Measurements from ENCODE around the gene CCDC60. TPM values are rescaled to one million over a fixed set of nuclear protein-coding genes. Genes with fewer than 3 reads are reported as not detected.

The CCDC60 gene
- polyA plus RNA-seq, 3 donors = not detected

- no peak for DNase-seq
- H2AFZ ChIP-seq (ENCODE audit: insufficient read depth, low read depth, low read length, poor library complexity, severe bottlenecking) = no peak overlapping the region
- no peak overlapping the region for H3K27ac Mint-ChIP-seq
- WGBS (ENCODE audit: insufficient coverage) = no CpG with 5 or more reads among the region's 2 CpGs
- no peaks in the 10 kb centered on the region for H3K36me3 ChIP-seq (replicated peaks in 1 of 2; ENCODE audit: control insufficient read depth in 1 of 2, insufficient read depth in 2 of 2, low read length in 2 of 2)
- no peak overlapping the region for H3K9ac ChIP-seq (ENCODE audit: insufficient read depth, low read length, poor library complexity, severe bottlenecking)
- no peaks in the 10 kb centered on the region for H3K79me2 ChIP-seq (ENCODE audit: insufficient read depth, low read length)
- H3K36me3 Mint-ChIP-seq = no peaks in the 10 kb centered on the region
- no peaks in the 10 kb centered on the region for H3K27me3 ChIP-seq (ENCODE audit: control insufficient read depth in 2 of 2, insufficient read depth in 2 of 2, low read length in 2 of 2)
- no peak for TF ChIP-seq CTCF (IDR thresholded peaks at IDR 0.05)
- H3K9me3 ChIP-seq (replicated peaks in 1 of 2; ENCODE audit: control insufficient read depth in 1 of 2, insufficient read depth in 1 of 2, low read length in 2 of 2) = peaks cover 0 to 1% of the 10 kb centered on the region in 2 donors
- no peak overlapping the region for H3K4me3 ChIP-seq (replicated peaks in 1 of 3; ENCODE audit: low read depth in 2 of 3, low read length in 3 of 3)
- H3K4me1 Mint-ChIP-seq = no peaks in the 10 kb centered on the region
- no peaks in the 10 kb centered on the region for H3K4me1 ChIP-seq (ENCODE audit: control insufficient read depth in 1 of 2, insufficient read depth in 2 of 2, low read length in 2 of 2)
- H3K4me3 Mint-ChIP-seq = no peak overlapping the region
- H4K20me1 ChIP-seq (ENCODE audit: insufficient read depth, low read length) = no peaks in the 10 kb centered on the region
- no peak overlapping the region for H3K27ac ChIP-seq (ENCODE audit: low read depth in 1 of 2, low read length in 2 of 2)
- H3K4me2 ChIP-seq (replicated peaks; ENCODE audit: extremely low read depth, low read length, poor library complexity, severe bottlenecking) = no peak overlapping the region
- intact Hi-C loops (cut with micrococcal nuclease) = no loop called here
- peaks cover 0 to 6% (median 3%) of the 10 kb centered on the region in 7 donors for H3K9me3 Mint-ChIP-seq
- peaks cover 3 to 8% (median 3%) of the 10 kb centered on the region in 3 donors for H3K27me3 Mint-ChIP-seq (ENCODE audit: low read depth in 3 of 3)
Observed at GRCh38 chr12:119341988-119342387, 7.5 kb downstream of the CCDC60 start.

- H3K4me2 ChIP-seq (replicated peaks; ENCODE audit: extremely low read depth, low read length, poor library complexity, severe bottlenecking) = no peak overlapping the region
- Mint-ChIP-seq H3K27ac (no peak overlapping the region), H3K4me1 (no peaks in the 10 kb centered on the region), H3K36me3 (no peaks in the 10 kb centered on the region), H3K9me3 (peaks cover 0 to 6% (median 2%) of the 10 kb centered on the region in 7 donors), H3K4me3 (no peak overlapping the region), H3K27me3 (ENCODE audit: low read depth in 3 of 3) (peaks cover 3 to 8% (median 3%) of the 10 kb centered on the region in 3 donors)
- no peaks in the 10 kb centered on the region for H3K9me3 ChIP-seq (replicated peaks in 1 of 2; ENCODE audit: control insufficient read depth in 1 of 2, insufficient read depth in 1 of 2, low read length in 2 of 2)
- no peaks in the 10 kb centered on the region for H3K36me3 ChIP-seq (replicated peaks in 1 of 2; ENCODE audit: control insufficient read depth in 1 of 2, insufficient read depth in 2 of 2, low read length in 2 of 2)
- no peaks in the 10 kb centered on the region for H3K4me1 ChIP-seq (ENCODE audit: control insufficient read depth in 1 of 2, insufficient read depth in 2 of 2, low read length in 2 of 2)
- no peak overlapping the region for H3K27ac ChIP-seq (ENCODE audit: low read depth in 1 of 2, low read length in 2 of 2)
- no peak overlapping the region for H2AFZ ChIP-seq (ENCODE audit: insufficient read depth, low read depth, low read length, poor library complexity, severe bottlenecking)
- no peak overlapping the region for H3K4me3 ChIP-seq (replicated peaks in 1 of 3; ENCODE audit: low read depth in 2 of 3, low read length in 3 of 3)
- intact Hi-C loops (cut with micrococcal nuclease) = no loop called here
- no peak overlapping the region for H3K9ac ChIP-seq (ENCODE audit: insufficient read depth, low read length, poor library complexity, severe bottlenecking)
- no peaks in the 10 kb centered on the region for H4K20me1 ChIP-seq (ENCODE audit: insufficient read depth, low read length)
- no peak for DNase-seq
- no peaks in the 10 kb centered on the region for H3K27me3 ChIP-seq (ENCODE audit: control insufficient read depth in 2 of 2, insufficient read depth in 2 of 2, low read length in 2 of 2)
- 100% methylated on average over 7 of the region's 7 CpGs for WGBS (ENCODE audit: insufficient coverage)
- H3K79me2 ChIP-seq (ENCODE audit: insufficient read depth, low read length) = no peaks in the 10 kb centered on the region
- TF ChIP-seq CTCF (IDR thresholded peaks at IDR 0.05) = no peak
Observed at GRCh38 chr12:119343130-119343529, 8.6 kb downstream of the CCDC60 start.

Measured in CD14-positive monocyte (primary cell).